IPS-18c (cell line): ENCODE results near the gene NUP54.

Experiments
- H3K4me3 ChIP-seq: 2 replicates; pipeline ENCODE4 v1.7.0; 2013; ENCODE audit warnings: low read depth, mild to moderate bottlenecking, low read length, moderate library complexity; ENCODE audit not compliant: insufficient read depth
- H3K9me3 ChIP-seq: one replicate; pipeline ENCODE4 v1.6.1; 2013; ENCODE audit warnings: mild to moderate bottlenecking, low read length, moderate library complexity; ENCODE audit not compliant: control insufficient read depth, insufficient read depth

Gene NUP54

DNA sequence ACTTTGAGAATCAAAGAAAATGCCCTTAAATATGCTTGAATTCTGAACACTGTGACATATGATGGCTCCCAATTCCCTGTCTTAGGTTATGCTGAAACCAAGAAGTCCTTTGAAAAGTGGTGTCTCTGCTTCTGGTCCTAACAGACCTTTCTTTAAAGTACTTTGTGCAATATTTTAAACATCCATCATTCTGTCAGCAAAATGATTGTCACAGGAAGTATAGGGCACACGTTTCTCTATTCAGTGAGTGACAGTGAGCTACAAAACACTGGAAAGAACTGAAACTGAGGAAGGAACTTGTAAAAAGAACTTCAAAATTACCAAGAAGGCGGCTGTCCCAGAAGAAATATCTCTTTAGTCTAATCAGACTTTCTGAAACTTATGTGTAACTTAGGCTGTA is 12.2 kb upstream of the NUP54 start:
- no peak overlapping the region for H3K4me3 ChIP-seq
- no peaks in the 10 kb centered on the region for H3K9me3 ChIP-seq

GRCh38 chr4:76156635-76157034 is 8.4 kb upstream of the NUP54 start:
- Histone ChIP-seq H3K9me3 (no peaks in the 10 kb centered on the region), H3K4me3 (no peak overlapping the region)

DNA sequence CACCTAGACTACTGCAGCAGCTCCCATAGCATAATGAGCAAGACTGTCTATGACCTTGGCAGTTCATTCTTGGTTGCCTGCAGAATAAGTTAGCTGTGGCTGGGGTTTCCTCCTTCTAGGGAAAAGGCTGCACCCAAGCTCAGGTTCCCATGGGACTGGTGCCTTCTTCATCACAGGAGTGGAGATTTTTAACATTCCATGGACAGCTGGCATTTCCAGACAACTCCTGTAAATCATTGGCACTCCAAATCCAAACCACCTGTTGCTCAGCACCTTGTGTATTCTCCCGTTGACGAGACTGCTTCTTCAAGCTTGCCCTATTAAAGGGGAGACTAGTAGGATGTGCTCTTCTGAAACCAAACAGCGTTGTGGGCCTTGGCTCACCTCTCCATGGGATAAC is 7.8 kb upstream of the NUP54 start:
- no peak overlapping the region for H3K4me3 ChIP-seq
- H3K9me3 ChIP-seq: no peaks in the 10 kb centered on the region

GRCh38 chr4:76153356-76153755 is 5.2 kb upstream of the NUP54 start:
- H3K9me3 ChIP-seq: no peaks in the 10 kb centered on the region
- H3K4me3 ChIP-seq: no peak overlapping the region

GRCh38 chr4:76147454-76148141 is 599 bp downstream of the NUP54 start:
- peak overlapping the region; percentile 98 for H3K4me3 ChIP-seq
- no peaks in the 10 kb centered on the region for H3K9me3 ChIP-seq

GRCh38 chr4:76144546-76144945 is 3.7 kb downstream of the NUP54 start:
- Histone ChIP-seq H3K9me3 (no peaks in the 10 kb centered on the region), H3K4me3 (no peak overlapping the region)

- no peaks in the 10 kb centered on the region for H3K9me3 ChIP-seq
- H3K4me3 ChIP-seq: no peak overlapping the region
Measured at GRCh38 chr4:76141241-76141640, 7.0 kb downstream of the NUP54 start.

DNA sequence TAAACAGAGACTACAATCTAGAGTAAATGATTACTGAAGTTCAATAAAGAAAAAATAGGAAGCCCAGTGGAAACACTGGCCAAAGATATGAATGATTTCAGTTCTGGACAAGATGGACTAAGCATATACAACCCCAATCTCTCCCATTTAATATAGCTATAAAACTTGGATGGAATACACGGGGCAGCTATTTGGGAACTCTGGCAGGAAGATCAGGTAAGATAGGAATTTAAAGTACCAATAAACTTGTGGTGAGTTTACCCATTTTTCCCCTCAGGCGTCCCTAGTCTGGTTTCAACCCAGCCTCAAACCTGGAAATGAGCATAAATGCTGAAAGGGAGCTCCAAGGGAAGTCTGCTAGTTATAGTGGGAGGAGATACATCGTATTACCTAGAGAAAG is 20.4 kb downstream of the NUP54 start:
- no peaks in the 10 kb centered on the region for H3K9me3 ChIP-seq
- no peak overlapping the region for H3K4me3 ChIP-seq

- no peaks in the 10 kb centered on the region for H3K9me3 ChIP-seq
Measured at GRCh38 chr4:76125816-76126215, 22.4 kb downstream of the NUP54 start.

DNA sequence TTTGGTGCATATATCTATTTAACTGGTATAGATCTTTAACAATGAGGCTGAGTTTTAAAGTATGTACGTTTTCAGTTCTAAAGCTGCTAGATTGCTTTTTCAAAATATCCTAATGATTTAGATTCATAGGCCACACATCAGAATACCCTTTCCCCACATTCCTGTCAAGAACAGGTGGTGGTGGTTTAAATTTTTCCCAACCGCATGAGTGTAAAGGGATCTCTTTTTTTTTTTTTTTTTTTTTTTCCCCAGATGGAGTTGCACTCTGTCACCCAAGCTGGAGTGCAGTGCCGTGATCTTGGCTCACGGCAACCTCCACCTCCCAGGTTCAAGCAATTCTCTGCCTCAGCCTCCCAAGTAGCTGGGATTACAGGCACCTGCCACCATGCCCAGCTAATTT is 28.0 kb downstream of the NUP54 start:
- H3K9me3 ChIP-seq: no peaks in the 10 kb centered on the region
- no peak overlapping the region for H3K4me3 ChIP-seq

More at GRCh38 chr4:76125816-76126215, 22.4 kb downstream of the NUP54 start:
- H3K4me3 ChIP-seq: no peak overlapping the region

DNA sequence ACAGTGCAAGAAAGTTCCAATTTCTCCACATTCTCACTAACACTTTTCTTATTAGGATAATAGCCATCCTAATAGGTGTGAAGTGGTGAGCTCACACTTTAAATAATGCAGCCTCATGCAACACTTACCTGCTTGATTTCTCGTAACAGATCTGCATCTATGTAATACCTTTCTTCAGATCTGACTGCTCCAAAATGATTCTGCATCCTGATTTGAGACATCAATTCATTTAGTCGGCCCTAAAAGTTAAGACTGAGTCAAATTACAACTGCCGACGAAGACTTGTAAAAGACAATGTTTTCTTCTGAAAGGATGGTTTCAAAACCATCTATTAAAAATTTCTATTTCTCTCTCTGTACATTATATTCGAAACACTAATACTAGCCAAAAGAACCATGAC is 30.7 kb downstream of the NUP54 start:
- no peak overlapping the region for H3K4me3 ChIP-seq
- H3K9me3 ChIP-seq: no peaks in the 10 kb centered on the region

- Histone ChIP-seq H3K9me3 (no peaks in the 10 kb centered on the region), H3K4me3 (no peak overlapping the region)
Measured at GRCh38 chr4:76116821-76117220, 31.4 kb downstream of the NUP54 start.

GRCh38 chr4:76108467-76109181 is 39.6 kb downstream of the NUP54 start:
- Histone ChIP-seq H3K9me3 (no peaks in the 10 kb centered on the region), H3K4me3 (no peak overlapping the region)

DNA sequence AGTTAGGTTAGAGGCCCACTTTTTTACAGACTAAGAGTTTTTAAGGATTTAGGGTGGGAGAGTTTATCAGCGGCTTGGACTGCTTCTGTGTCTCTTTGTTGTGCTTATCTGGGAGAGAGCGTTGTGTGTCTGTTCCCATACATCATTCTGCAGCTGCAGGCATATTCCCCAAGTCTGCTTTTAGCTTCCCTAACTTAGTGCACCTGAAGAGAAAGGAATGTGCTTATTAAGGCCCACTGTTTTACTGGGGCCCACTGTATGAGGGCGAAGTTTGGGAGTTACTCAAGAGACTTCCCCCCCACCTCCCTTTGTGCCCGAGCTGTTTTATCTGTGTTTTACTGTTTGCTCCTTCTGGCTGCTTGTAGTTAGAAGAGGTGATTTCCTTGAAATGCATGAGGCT is 41.8 kb downstream of the NUP54 start:
- no peaks in the 10 kb centered on the region for H3K9me3 ChIP-seq
- no peak overlapping the region for H3K4me3 ChIP-seq

GRCh38 chr4:76105652-76106051 is 42.5 kb downstream of the NUP54 start:
- Histone ChIP-seq H3K9me3 (no peaks in the 10 kb centered on the region), H3K4me3 (no peak overlapping the region)

- Histone ChIP-seq H3K9me3 (no peaks in the 10 kb centered on the region), H3K4me3 (no peak overlapping the region)
Measured at GRCh38 chr4:76096076-76096475, 52.1 kb downstream of the NUP54 start.

- Histone ChIP-seq H3K9me3 (no peaks in the 10 kb centered on the region), H3K4me3 (no peak overlapping the region)
Measured at GRCh38 chr4:76095568-76095967, 52.6 kb downstream of the NUP54 start.

DNA sequence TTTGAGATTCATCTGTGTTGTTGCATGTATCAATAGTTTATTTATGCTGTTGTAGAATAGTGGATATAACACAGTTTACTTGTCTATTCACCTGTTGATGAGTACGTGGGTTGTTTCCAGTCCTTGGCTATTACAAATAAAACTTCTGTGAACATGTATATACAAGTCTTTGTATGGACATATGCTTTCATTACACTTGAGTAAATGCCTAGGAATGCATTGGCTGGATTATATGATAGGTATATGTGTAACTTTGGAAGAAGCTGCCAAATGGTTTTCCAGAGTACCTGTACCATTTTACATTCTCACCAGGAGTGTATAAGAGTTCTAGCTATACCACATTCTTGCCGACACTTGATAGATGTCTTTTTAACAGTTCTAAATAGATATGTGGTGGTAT is 57.1 kb downstream of the NUP54 start:
- Histone ChIP-seq H3K9me3 (no peaks in the 10 kb centered on the region), H3K4me3 (no peak overlapping the region)

GRCh38 chr4:76090241-76090691 is 57.9 kb downstream of the NUP54 start:
- H3K4me3 ChIP-seq: no peak overlapping the region
- no peaks in the 10 kb centered on the region for H3K9me3 ChIP-seq
